ENCODE measurements around the gene CELF5.
"Not testable (repeated sequence)": the region's sequence is repeated elsewhere in the genome, so short reads cannot be mapped to it uniquely, and the experiment has no call there.

Gene CELF5

GRCh38 chr19:3296446-3296845 is 72.0 kb downstream of the CELF5 start:
- peaks cover 7% of the 10 kb centered on the region for H3K27me3 Mint-ChIP-seq
- no peaks in the 10 kb centered on the region for H3K4me1 Mint-ChIP-seq
- H3K4me3 Mint-ChIP-seq = no peak overlapping the region
- peak overlapping the region; percentile 52 for H3K27ac Mint-ChIP-seq
- no peaks in the 10 kb centered on the region for H3K9me3 Mint-ChIP-seq
- no peaks in the 10 kb centered on the region for H3K36me3 Mint-ChIP-seq

GRCh38 chr19:3298853-3299449 is 74.5 kb downstream of the CELF5 start:
- H3K9me3 Mint-ChIP-seq = no peaks in the 10 kb centered on the region
- H3K4me1 Mint-ChIP-seq = no peaks in the 10 kb centered on the region
- peaks cover 10% of the 10 kb centered on the region for H3K27me3 Mint-ChIP-seq
- no peak overlapping the region for H3K4me3 Mint-ChIP-seq
- H3K27ac Mint-ChIP-seq = no peak overlapping the region
- no peaks in the 10 kb centered on the region for H3K36me3 Mint-ChIP-seq

GRCh38 chr19:3300566-3300965 is 76.1 kb downstream of the CELF5 start:
- not testable (repeated sequence) for H3K9me3 Mint-ChIP-seq, H3K4me1 Mint-ChIP-seq, H3K36me3 Mint-ChIP-seq, H3K4me3 Mint-ChIP-seq, H3K27ac Mint-ChIP-seq
- H3K27me3 Mint-ChIP-seq = peaks cover 12% of the 10 kb centered on the region

GRCh38 chr19:3302755-3303154 is 78.3 kb downstream of the CELF5 start:
- peak overlapping the region; percentile 6 for H3K27ac Mint-ChIP-seq
- no peaks in the 10 kb centered on the region for H3K36me3 Mint-ChIP-seq
- peaks cover 9% of the 10 kb centered on the region for H3K27me3 Mint-ChIP-seq
- H3K4me1 Mint-ChIP-seq = no peaks in the 10 kb centered on the region
- H3K4me3 Mint-ChIP-seq = no peak overlapping the region
- H3K9me3 Mint-ChIP-seq = no peaks in the 10 kb centered on the region

GRCh38 chr19:3304871-3305423 is 80.5 kb downstream of the CELF5 start:
- Mint-ChIP-seq H3K4me1 (no peaks in the 10 kb centered on the region), H3K27ac (no peak overlapping the region), H3K9me3 (no peaks in the 10 kb centered on the region), H3K4me3 (no peak overlapping the region), H3K27me3 (peaks cover 12% of the 10 kb centered on the region), H3K36me3 (no peaks in the 10 kb centered on the region)

GRCh38 chr19:3309724-3310123 is 85.3 kb downstream of the CELF5 start:
- Mint-ChIP-seq H3K4me1 (no peaks in the 10 kb centered on the region), H3K27ac (peak overlapping the region; percentile 1), H3K27me3 (peaks cover 20% of the 10 kb centered on the region), H3K9me3 (no peaks in the 10 kb centered on the region), H3K36me3 (no peaks in the 10 kb centered on the region), H3K4me3 (no peak overlapping the region)

GRCh38 chr19:3310280-3310679 is 85.8 kb downstream of the CELF5 start:
- no peaks in the 10 kb centered on the region for H3K4me1 Mint-ChIP-seq
- H3K36me3 Mint-ChIP-seq = no peaks in the 10 kb centered on the region
- no peaks in the 10 kb centered on the region for H3K9me3 Mint-ChIP-seq
- no peak overlapping the region for H3K4me3 Mint-ChIP-seq
- peaks cover 18% of the 10 kb centered on the region for H3K27me3 Mint-ChIP-seq
- peak overlapping the region; percentile 24 for H3K27ac Mint-ChIP-seq

- Mint-ChIP-seq H3K27ac (no peak overlapping the region), H3K27me3 (peaks cover 18% of the 10 kb centered on the region)
Observed at GRCh38 chr19:3310711-3311110, 86.2 kb downstream of the CELF5 start.

GRCh38 chr19:3313199-3313575 is 88.7 kb downstream of the CELF5 start:
- H3K4me1 Mint-ChIP-seq = no peaks in the 10 kb centered on the region
- H3K36me3 Mint-ChIP-seq = no peaks in the 10 kb centered on the region
- no peaks in the 10 kb centered on the region for H3K9me3 Mint-ChIP-seq
- no peak overlapping the region for H3K4me3 Mint-ChIP-seq
- no peak overlapping the region for H3K27ac Mint-ChIP-seq
- peaks cover 16% of the 10 kb centered on the region for H3K27me3 Mint-ChIP-seq

More at GRCh38 chr19:3310711-3311110, 86.2 kb downstream of the CELF5 start:
- no peaks in the 10 kb centered on the region for H3K9me3 Mint-ChIP-seq
- H3K36me3 Mint-ChIP-seq = no peaks in the 10 kb centered on the region
- H3K4me1 Mint-ChIP-seq = no peaks in the 10 kb centered on the region
- no peak overlapping the region for H3K4me3 Mint-ChIP-seq

- Mint-ChIP-seq H3K36me3 (no peaks in the 10 kb centered on the region), H3K27me3 (peaks cover 14% of the 10 kb centered on the region), H3K4me1 (no peaks in the 10 kb centered on the region), H3K9me3 (no peaks in the 10 kb centered on the region), H3K27ac (no peak overlapping the region), H3K4me3 (no peak overlapping the region)
Observed at GRCh38 chr19:3314962-3315675, 90.7 kb downstream of the CELF5 start.

GRCh38 chr19:3315676-3315973 is 91.2 kb downstream of the CELF5 start:
- no peaks in the 10 kb centered on the region for H3K36me3 Mint-ChIP-seq
- H3K4me1 Mint-ChIP-seq = no peaks in the 10 kb centered on the region
- H3K4me3 Mint-ChIP-seq = no peak overlapping the region
- H3K27me3 Mint-ChIP-seq = peaks cover 11% of the 10 kb centered on the region
- no peaks in the 10 kb centered on the region for H3K9me3 Mint-ChIP-seq
- H3K27ac Mint-ChIP-seq = no peak overlapping the region

GRCh38 chr19:3316132-3316648 is 91.7 kb downstream of the CELF5 start:
- Mint-ChIP-seq H3K27me3 (peaks cover 10% of the 10 kb centered on the region), H3K36me3 (no peaks in the 10 kb centered on the region), H3K4me1 (no peaks in the 10 kb centered on the region), H3K4me3 (no peak overlapping the region), H3K27ac (no peak overlapping the region), H3K9me3 (no peaks in the 10 kb centered on the region)

GRCh38 chr19:3316659-3317207 is 92.3 kb downstream of the CELF5 start:
- H3K4me1 Mint-ChIP-seq = no peaks in the 10 kb centered on the region
- H3K27me3 Mint-ChIP-seq = peaks cover 8% of the 10 kb centered on the region
- H3K4me3 Mint-ChIP-seq = no peak overlapping the region
- H3K36me3 Mint-ChIP-seq = no peaks in the 10 kb centered on the region
- H3K9me3 Mint-ChIP-seq = no peaks in the 10 kb centered on the region
- no peak overlapping the region for H3K27ac Mint-ChIP-seq

- no peaks in the 10 kb centered on the region for H3K36me3 Mint-ChIP-seq
- H3K27ac Mint-ChIP-seq = no peak overlapping the region
- H3K4me1 Mint-ChIP-seq = no peaks in the 10 kb centered on the region
- no peak overlapping the region for H3K4me3 Mint-ChIP-seq
- no peaks in the 10 kb centered on the region for H3K9me3 Mint-ChIP-seq
- H3K27me3 Mint-ChIP-seq = peaks cover 7% of the 10 kb centered on the region
Observed at GRCh38 chr19:3319643-3320353, 95.3 kb downstream of the CELF5 start.

- no peaks in the 10 kb centered on the region for H3K4me1 Mint-ChIP-seq
- H3K27me3 Mint-ChIP-seq = peaks cover 7% of the 10 kb centered on the region
- no peaks in the 10 kb centered on the region for H3K36me3 Mint-ChIP-seq
- no peaks in the 10 kb centered on the region for H3K9me3 Mint-ChIP-seq
- no peak overlapping the region for H3K27ac Mint-ChIP-seq
- H3K4me3 Mint-ChIP-seq = no peak overlapping the region
Observed at GRCh38 chr19:3320354-3320670, 95.9 kb downstream of the CELF5 start.

- H3K27ac Mint-ChIP-seq = no peak overlapping the region
- peaks cover 7% of the 10 kb centered on the region for H3K27me3 Mint-ChIP-seq
- no peaks in the 10 kb centered on the region for H3K4me1 Mint-ChIP-seq
- H3K9me3 Mint-ChIP-seq = no peaks in the 10 kb centered on the region
- no peak overlapping the region for H3K4me3 Mint-ChIP-seq
- H3K36me3 Mint-ChIP-seq = no peaks in the 10 kb centered on the region
Observed at GRCh38 chr19:3320853-3321252, 96.4 kb downstream of the CELF5 start.
